Naive thymus-derived CD8-positive, alpha-beta T cell (primary cell): ENCODE measurements around the gene CDC42BPG. TPM values are rescaled to one million over a fixed set of nuclear protein-coding genes. Genes with fewer than 3 reads are reported as not detected.

ENCODE experiments used
- ATAC-seq, 2 donors: fragments of 150-1000 bp; cut with Tn5 transposase in 1 of 2; sonication (Bioruptor Pico), chemical (Tn5 transposase) in 1 of 2; 1 replicate in 1 of 2; 2 replicates in 1 of 2; pipeline ENCODE4 v1.10.0; 2021; ENCODE audit warnings: mild to moderate bottlenecking in 2 of 2, moderate library complexity in 2 of 2
- POLR2A ChIA-PET: fragments of 350-600 bp; sonication (Branson Sonifier 250); formaldehyde crosslinking; loops from one replicate; lab custom pipeline; 2021; ENCODE audit warnings: antibody characterized with exemption; lab: Charles Lee
- DNase-seq, 10 donors: peaks; one replicate each; pipeline versions ENCODE4 v3.0.0 to v3.0.0-alpha.2; 2020 to 2022
- H3K27ac Mint-ChIP-seq, 10 donors: one replicate each; pipeline ENCODE4 v1.8.0; 2020 to 2022; ENCODE audit warnings: mild to moderate bottlenecking in 10 of 10, mixed read lengths in 10 of 10, moderate library complexity in 4 of 10, inconsistent platforms in 1 of 10
- H3K27me3 Mint-ChIP-seq, 5 donors: one replicate each; pipeline ENCODE4 v1.8.0; 2021 to 2022; ENCODE audit warnings: mixed read lengths in 5 of 5
- H3K36me3 Mint-ChIP-seq, 3 donors: one replicate each; pipeline ENCODE4 v1.8.0; 2020 to 2022; ENCODE audit warnings: mixed read lengths in 3 of 3, mild to moderate bottlenecking in 2 of 3, inconsistent platforms in 1 of 3
- H3K4me1 Mint-ChIP-seq, 4 donors: one replicate each; pipeline ENCODE4 v1.8.0; 2021 to 2022; ENCODE audit warnings: mixed read lengths in 4 of 4
- H3K4me3 Mint-ChIP-seq, 10 donors: one replicate each; pipeline ENCODE4 v1.8.0; 2020 to 2022; ENCODE audit warnings: mild to moderate bottlenecking in 10 of 10, mixed read lengths in 10 of 10, moderate library complexity in 6 of 10, inconsistent platforms in 1 of 10
- H3K9me3 Mint-ChIP-seq, 9 donors: one replicate each; pipeline ENCODE4 v1.8.0; 2020 to 2022; ENCODE audit warnings: mixed read lengths in 9 of 9, mild to moderate bottlenecking in 3 of 9, inconsistent platforms in 1 of 9, moderate library complexity in 1 of 9
- polyA plus RNA-seq, 3 donors: library from polyadenylated mRNA; unstranded; fragments of 300-500 nt; fragmentation: Illumina TruSeq; gene quantifications; one replicate each; pipeline ENCODE4 v1.2.3, GENCODE V29; 2021
- total RNA-seq, 8 experiments: library from RNA in 2 of 8; stranded (reverse) in 2 of 8; gene quantifications; one replicate each; pipeline ENCODE4 v1.2.3 and lab custom pipeline; 2021 to 2026

Gene CDC42BPG, protein sequence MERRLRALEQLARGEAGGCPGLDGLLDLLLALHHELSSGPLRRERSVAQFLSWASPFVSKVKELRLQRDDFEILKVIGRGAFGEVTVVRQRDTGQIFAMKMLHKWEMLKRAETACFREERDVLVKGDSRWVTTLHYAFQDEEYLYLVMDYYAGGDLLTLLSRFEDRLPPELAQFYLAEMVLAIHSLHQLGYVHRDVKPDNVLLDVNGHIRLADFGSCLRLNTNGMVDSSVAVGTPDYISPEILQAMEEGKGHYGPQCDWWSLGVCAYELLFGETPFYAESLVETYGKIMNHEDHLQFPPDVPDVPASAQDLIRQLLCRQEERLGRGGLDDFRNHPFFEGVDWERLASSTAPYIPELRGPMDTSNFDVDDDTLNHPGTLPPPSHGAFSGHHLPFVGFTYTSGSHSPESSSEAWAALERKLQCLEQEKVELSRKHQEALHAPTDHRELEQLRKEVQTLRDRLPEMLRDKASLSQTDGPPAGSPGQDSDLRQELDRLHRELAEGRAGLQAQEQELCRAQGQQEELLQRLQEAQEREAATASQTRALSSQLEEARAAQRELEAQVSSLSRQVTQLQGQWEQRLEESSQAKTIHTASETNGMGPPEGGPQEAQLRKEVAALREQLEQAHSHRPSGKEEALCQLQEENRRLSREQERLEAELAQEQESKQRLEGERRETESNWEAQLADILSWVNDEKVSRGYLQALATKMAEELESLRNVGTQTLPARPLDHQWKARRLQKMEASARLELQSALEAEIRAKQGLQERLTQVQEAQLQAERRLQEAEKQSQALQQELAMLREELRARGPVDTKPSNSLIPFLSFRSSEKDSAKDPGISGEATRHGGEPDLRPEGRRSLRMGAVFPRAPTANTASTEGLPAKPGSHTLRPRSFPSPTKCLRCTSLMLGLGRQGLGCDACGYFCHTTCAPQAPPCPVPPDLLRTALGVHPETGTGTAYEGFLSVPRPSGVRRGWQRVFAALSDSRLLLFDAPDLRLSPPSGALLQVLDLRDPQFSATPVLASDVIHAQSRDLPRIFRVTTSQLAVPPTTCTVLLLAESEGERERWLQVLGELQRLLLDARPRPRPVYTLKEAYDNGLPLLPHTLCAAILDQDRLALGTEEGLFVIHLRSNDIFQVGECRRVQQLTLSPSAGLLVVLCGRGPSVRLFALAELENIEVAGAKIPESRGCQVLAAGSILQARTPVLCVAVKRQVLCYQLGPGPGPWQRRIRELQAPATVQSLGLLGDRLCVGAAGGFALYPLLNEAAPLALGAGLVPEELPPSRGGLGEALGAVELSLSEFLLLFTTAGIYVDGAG (N-terminal part only)
- total RNA-seq = 10 to 100 TPM in 1 of 2 experiments, 1 to 10 TPM in 1; 9.0 to 10.3 TPM
- under 1 TPM; 0.09 to 0.38 (median 0.13) TPM for polyA plus RNA-seq
- total RNA-seq (lab: John Stamatoyannopoulos, UW) = 1.3 to 28.5 (median 15.6) reads per million in 6 experiments

DNA sequence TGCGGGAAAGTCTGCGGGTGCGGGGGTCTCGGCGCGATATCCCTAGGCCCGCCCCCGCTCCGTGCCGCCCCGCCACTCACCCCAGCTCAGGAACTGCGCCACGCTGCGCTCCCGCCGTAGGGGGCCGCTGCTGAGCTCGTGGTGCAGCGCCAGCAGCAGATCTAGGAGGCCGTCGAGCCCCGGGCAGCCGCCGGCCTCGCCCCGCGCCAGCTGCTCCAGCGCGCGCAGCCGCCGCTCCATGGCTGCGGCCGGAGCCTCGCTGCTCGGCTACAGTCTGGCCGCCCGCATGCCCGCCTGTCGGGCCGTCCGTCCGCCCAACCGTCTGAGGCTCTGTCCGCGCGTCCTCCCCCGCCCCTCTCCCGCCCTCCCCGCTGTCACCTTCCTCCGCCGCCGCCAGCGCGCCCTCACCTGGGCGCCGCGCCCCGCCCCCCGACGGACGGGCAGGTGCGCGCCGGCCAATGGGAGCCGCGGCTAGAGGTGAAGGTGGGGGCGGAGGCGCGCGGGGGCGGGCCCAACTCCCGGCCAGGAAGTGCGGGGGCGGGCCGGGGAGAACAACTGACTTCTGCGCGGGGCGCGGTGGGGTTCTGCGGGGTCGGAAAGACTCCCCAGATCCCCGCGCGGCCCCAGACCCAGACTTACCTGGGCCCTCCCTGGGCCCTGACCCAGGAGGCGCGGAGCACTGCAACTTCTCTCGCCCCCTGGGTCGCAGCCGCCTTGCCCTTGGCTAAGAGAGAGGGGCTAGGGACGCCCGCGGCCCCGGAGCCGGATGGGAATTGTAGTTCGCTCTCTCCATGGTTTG lies at the start of gene CDC42BPG:
Gene CDC42BPG, minus strand, starts transcription at position 324 of the 799 bp plus-strand sequence. Its CDS starts 84 bp downstream, at position 240.
- DNase-seq = peak; percentile 64 to 86 (median 76)
- Mint-ChIP-seq H3K36me3 (peaks cover 0 to 4% (median under 1%) of the 10 kb centered on the region in 3 donors), H3K27me3 (no peaks in the 10 kb centered on the region), H3K4me3 (peak within 1 kb of the TSS; percentile 79 to 95 (median 91)), H3K27ac (peak within 1 kb of the TSS; percentile 77 to 94 (median 89)), H3K4me1 (peaks cover 23 to 47% (median 42%) of the 10 kb centered on the region in 4 donors), H3K9me3 (no peaks in the 10 kb centered on the region)
- POLR2A ChIA-PET = interaction anchor here (0.6 to 29.4 kb wide), 7 partner anchors 33 to 485 kb away, joined by 3 to 2449 read pairs (median 8); partner anchors contain the start of genes EHD1, MAP4K2, MEN1 and RASGRP2
- ATAC-seq = peak; percentile 76 to 80

DNA sequence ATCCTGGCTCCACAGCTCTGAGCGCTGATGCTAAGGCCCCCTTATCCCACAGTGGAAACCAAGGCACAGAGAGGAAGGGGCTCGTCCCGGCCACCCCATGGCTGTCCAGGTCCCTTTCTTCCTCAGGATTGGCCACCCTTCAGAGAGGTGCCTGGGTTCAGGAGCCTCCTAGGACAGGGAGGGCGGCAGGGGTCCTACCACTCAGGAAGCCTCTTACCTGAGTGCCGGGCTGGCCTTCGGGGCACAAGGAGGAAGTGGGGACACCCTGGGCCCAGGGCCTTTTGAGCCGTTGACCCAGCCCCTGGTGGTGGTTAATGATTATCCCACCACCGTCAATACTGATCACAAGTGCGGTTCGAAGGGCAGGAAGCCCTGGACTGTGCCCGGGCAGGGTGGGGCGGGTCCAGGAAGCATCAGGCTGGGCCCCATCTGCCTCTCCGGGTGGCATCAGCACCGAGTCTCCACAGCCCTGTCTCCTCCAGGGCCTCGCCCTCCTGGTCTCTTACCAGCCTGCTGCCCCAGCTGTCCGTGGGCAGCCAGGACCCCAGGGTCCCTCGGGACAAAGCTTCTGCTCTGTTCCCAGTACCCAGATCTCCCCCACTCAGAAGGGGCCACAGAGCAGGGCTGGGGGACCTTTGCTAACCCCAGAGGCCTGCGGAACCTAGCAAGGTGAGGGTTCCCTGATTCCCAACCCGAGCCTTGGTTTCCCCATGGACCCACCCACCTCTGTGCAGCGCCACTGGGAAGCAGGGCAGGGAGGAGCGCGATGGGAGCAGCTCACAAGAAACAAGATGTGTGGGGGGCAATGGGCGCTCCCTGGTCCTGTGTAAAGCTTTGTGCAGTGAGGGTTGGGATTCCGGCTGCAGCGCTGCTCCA lies 49.0 kb upstream of the CDC42BPG start:
- H3K27me3 Mint-ChIP-seq = no peaks in the 10 kb centered on the region

DNA sequence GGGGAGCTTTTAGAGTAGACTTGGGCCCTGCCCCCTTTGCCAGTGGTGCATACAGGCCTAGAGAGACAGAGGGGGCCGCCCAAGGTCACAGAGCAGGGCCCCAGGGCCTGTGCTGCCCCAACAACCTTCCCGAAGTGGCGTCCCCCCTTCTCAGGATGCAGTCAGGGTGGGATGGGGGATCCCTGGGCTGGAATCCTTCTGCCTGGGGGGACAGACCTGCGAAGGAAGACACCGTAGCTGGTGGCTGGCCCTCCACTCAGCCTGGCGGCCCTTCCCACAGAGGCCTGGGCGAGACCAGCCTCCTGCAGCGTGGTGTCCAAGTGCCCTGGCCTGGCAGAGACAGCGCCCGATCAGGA lies 48.4 kb upstream of the CDC42BPG start:
- H3K27ac Mint-ChIP-seq = peak overlapping the region in 1 of 10 donors; percentile 3
- DNase-seq (no peak), ATAC-seq (no peak)
- H3K4me3 Mint-ChIP-seq = no peak overlapping the region
- H3K36me3 Mint-ChIP-seq = peaks cover 0 to 15% (median 0%) of the 10 kb centered on the region in 3 donors
- H3K27me3 Mint-ChIP-seq = no peaks in the 10 kb centered on the region
- H3K4me1 Mint-ChIP-seq = peaks cover 10 to 19% (median 14%) of the 10 kb centered on the region in 4 donors
- POLR2A ChIA-PET = interaction anchor here (1.0 to 45.7 kb wide), 3 partner anchors 10 to 36 kb away, joined by 3 to 2449 read pairs (median 64); partner anchors contain the start of genes CDC42BPG and EHD1
- no peaks in the 10 kb centered on the region for H3K9me3 Mint-ChIP-seq

More for the DNA sequence above, 49.0 kb upstream of the CDC42BPG start:
- peaks cover 4 to 13% (median 8%) of the 10 kb centered on the region in 4 donors for H3K4me1 Mint-ChIP-seq
- ATAC-seq (no peak), DNase-seq (no peak)
- no peak overlapping the region for H3K4me3 Mint-ChIP-seq
- H3K36me3 Mint-ChIP-seq = peaks cover 0 to 19% (median 0%) of the 10 kb centered on the region in 3 donors
- H3K27ac Mint-ChIP-seq = peak overlapping the region in 1 of 10 donors; percentile 3
- H3K9me3 Mint-ChIP-seq = no peaks in the 10 kb centered on the region
- POLR2A ChIA-PET = interaction anchor here (1.0 to 45.7 kb wide), 6 partner anchors 8 to 149 kb away, joined by 3 to 2449 read pairs (median 10); partner anchors contain the start of genes CDC42BPG, EHD1 and RASGRP2

DNA sequence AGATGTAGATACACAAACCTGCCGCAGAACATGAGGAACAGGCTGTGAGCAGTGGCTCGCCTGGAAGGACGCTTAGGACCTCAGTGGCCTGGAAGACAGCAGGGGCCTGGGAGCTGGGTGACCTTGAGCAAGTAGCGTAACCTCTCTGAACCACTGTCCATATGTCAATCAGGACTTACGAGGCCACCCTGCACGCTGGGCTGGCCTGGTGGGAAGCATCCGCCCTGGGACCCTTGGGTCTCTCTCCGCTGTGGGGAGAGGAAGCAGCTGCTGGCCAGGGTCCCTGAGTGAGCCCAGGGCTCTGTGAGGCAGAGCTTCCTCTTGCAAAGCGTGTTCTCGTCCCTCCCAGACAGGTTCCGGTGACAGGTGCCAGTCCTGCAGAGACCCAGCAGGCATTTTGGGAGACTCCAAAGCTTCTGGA lies 48.0 kb upstream of the CDC42BPG start:
- no peak for DNase-seq
- Mint-ChIP-seq H3K27ac (peak overlapping the region in 1 of 10 donors; percentile 36), H3K36me3 (peaks cover 0 to 11% (median 0%) of the 10 kb centered on the region in 3 donors), H3K27me3 (no peaks in the 10 kb centered on the region), H3K4me1 (peaks cover 13 to 21% (median 16%) of the 10 kb centered on the region in 4 donors), H3K4me3 (no peak overlapping the region), H3K9me3 (no peaks in the 10 kb centered on the region)
- POLR2A ChIA-PET = interaction anchor here (1.0 to 45.7 kb wide), 3 partner anchors 9 to 36 kb away, joined by 3 to 2449 read pairs (median 64); partner anchors contain the start of genes CDC42BPG and EHD1
- no peak for ATAC-seq

- peaks cover 15 to 24% (median 19%) of the 10 kb centered on the region in 4 donors for H3K4me1 Mint-ChIP-seq
- ATAC-seq = no peak
- H3K9me3 Mint-ChIP-seq = no peaks in the 10 kb centered on the region
- no peak overlapping the region for H3K4me3 Mint-ChIP-seq
- no peaks in the 10 kb centered on the region for H3K27me3 Mint-ChIP-seq
- DNase-seq = no peak
- POLR2A ChIA-PET = interaction anchor here (6.5 to 45.7 kb wide), 2 partner anchors 15 to 36 kb away, joined by 64 to 2449 read pairs; partner anchors contain the start of genes CDC42BPG and EHD1
- peak overlapping the region in 2 of 10 donors; percentile 38 to 80 for H3K27ac Mint-ChIP-seq
- peaks cover 0 to 7% (median 0%) of the 10 kb centered on the region in 3 donors for H3K36me3 Mint-ChIP-seq
These were observed 47.4 kb upstream of the CDC42BPG start for GRCh38 chr11:64891880-64892279.

- Mint-ChIP-seq H3K9me3 (no peaks in the 10 kb centered on the region), H3K4me1 (peaks cover 15 to 24% (median 19%) of the 10 kb centered on the region in 4 donors), H3K27me3 (no peaks in the 10 kb centered on the region), H3K27ac (no peak overlapping the region), H3K4me3 (no peak overlapping the region), H3K36me3 (peaks cover 0 to 4% (median 0%) of the 10 kb centered on the region in 3 donors)
- ATAC-seq (no peak), DNase-seq (no peak)
- POLR2A ChIA-PET = interaction anchor here (6.5 to 45.7 kb wide), 2 partner anchors 14 to 35 kb away, joined by 64 to 2449 read pairs; partner anchors contain the start of genes CDC42BPG and EHD1
These were observed 46.9 kb upstream of the CDC42BPG start for GRCh38 chr11:64891215-64891848.

DNA sequence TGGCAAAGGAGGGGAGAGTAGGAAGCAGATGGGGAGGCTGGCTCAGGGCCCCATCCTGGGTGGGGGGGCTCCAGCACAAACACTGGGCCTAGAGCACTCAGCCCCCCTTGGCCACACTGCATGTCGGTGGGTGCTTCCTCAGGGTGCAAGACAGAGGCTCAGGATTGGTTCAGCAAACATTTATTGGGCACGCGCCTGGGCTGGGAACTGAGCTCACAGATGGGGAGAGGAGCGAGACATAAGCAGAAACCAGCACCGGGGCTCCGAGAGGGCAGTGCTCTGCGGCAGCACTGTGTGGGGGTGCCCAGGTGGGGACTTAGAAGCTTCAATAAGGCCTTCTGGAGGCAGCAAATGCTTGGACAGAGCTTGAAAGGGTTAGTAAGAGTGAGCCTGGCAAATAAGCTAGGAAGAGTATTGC lies 46.1 kb upstream of the CDC42BPG start:
- DNase-seq (no peak), ATAC-seq (no peak)
- Mint-ChIP-seq H3K36me3 (no peaks in the 10 kb centered on the region), H3K4me3 (no peak overlapping the region), H3K27me3 (no peaks in the 10 kb centered on the region), H3K27ac (peak overlapping the region in 1 of 10 donors; percentile 25), H3K4me1 (peaks cover 17 to 30% (median 25%) of the 10 kb centered on the region in 4 donors), H3K9me3 (no peaks in the 10 kb centered on the region)
- POLR2A ChIA-PET = interaction anchor here (0.7 to 45.7 kb wide), 3 partner anchors 13 to 86 kb away, joined by 3 to 2449 read pairs (median 64); partner anchors contain the start of genes CDC42BPG and EHD1

- H3K4me3 Mint-ChIP-seq = peak overlapping the region in 1 of 10 donors; percentile 10
- ATAC-seq (no peak), DNase-seq (no peak)
- H3K27ac Mint-ChIP-seq = peak overlapping the region in 1 of 10 donors; percentile 37
- no peaks in the 10 kb centered on the region for H3K36me3 Mint-ChIP-seq
- POLR2A ChIA-PET = interaction anchor here (0.5 to 45.7 kb wide), 6 partner anchors 9 to 1574 kb away, joined by 3 to 2449 read pairs (median 8); partner anchors contain the start of genes CDC42BPG and EHD1
- no peaks in the 10 kb centered on the region for H3K27me3 Mint-ChIP-seq
- peaks cover 24 to 33% (median 30%) of the 10 kb centered on the region in 4 donors for H3K4me1 Mint-ChIP-seq
- H3K9me3 Mint-ChIP-seq = no peaks in the 10 kb centered on the region
These were observed 44.5 kb upstream of the CDC42BPG start for GRCh38 chr11:64888729-64889511.

DNA sequence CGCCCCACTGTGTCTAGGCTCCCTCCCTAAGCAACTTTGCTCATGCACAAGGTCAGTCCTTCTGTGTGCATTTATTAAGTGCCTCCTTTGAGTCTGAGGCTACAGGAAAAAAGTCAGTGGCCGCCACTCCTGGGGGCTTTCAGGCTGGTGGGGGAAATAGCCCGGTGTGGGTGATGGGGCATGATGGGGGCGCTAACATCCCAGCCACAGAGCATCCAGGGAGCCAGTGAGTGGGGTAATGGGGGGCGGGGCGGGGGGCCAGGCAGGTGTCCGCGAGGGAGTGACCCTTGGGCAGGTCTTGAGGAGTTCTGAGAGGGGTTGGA lies 43.9 kb upstream of the CDC42BPG start:
- H3K36me3 Mint-ChIP-seq = no peaks in the 10 kb centered on the region
- H3K4me1 Mint-ChIP-seq = peaks cover 24 to 34% (median 31%) of the 10 kb centered on the region in 4 donors
- POLR2A ChIA-PET = interaction anchor here (0.5 to 45.7 kb wide), 7 partner anchors 11 to 1575 kb away, joined by 3 to 2449 read pairs (median 3); partner anchors contain the start of genes CDC42BPG and EHD1
- H3K4me3 Mint-ChIP-seq = peak overlapping the region in 9 of 10 donors; percentile 52 to 84 (median 81)
- H3K27me3 Mint-ChIP-seq = no peaks in the 10 kb centered on the region
- H3K9me3 Mint-ChIP-seq = no peaks in the 10 kb centered on the region
- H3K27ac Mint-ChIP-seq = peak overlapping the region in 8 of 10 donors; percentile 82 to 93 (median 88)
- ATAC-seq (no peak), DNase-seq (no peak)
